ENCODE results near the gene SOCS1.
"Not testable (repeated sequence)": the region's sequence is repeated elsewhere in the genome, so short reads cannot be mapped to it uniquely, and the experiment has no call there.

SOCS1 gene

GRCh38 chr16:11255737-11256660 is at the start of gene SOCS1:
SOCS1 (minus strand) TSS chr16:11256204; CDS start chr16:11255478, 726 bp downstream.
- peak; percentile 91 for DNase-seq (ENCODE audit: low read depth)

DNA sequence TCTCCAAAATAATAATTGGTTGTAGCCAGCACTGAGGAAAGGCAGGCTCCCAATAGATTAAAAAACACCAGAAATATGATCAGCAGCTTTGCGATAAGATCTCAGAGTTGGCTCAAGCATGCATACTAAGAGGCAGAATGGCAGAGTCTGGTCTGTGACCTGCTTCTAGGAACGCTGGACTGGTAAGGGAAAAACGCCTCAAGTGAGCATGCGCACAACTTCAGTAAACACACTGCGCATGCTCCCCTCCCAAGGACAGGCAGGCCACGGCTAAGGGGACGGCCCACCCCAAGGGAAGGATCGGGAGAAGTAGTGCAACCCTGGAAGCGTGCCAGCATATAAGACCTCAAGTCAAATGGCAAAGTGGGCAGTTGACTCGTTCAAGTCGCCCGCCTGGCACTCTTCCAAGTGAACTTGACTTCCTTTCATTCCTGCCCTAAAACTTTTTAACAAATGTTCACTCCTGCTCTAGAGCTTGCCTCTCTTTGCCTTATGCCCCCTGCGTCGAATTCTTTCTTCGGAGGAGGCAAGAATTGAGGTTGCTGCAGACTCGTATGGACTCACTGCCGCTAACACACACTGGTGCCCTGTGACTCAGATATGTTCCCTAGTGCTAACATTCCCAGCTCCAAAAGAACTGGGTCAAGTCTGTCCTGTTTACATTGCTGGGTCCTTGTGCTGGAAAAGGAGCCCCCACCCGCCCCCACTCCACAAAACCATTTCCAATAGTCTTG is 47.6 kb upstream of the SOCS1 start:
- DNase-seq (ENCODE audit: low read depth) = no peak

DNA sequence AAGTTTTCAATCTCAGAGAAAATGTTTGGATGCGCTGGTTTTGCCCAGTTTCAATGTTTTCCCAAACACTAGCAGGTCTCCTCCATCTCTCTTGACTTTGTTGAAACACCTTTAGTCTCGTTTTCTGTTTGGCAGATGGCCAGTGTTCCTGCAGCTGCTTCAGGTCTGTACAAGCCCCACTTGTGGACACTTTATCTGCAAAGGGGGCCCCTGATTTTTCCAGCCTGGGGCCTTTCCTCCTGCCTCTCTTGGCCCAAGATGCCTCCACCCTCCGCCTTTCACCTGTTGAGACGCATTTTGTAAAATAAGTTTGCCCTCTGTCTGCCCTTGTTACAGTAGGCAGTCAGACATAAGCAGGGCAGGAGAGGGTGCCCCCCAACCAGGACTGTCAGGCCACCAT is 47.0 kb upstream of the SOCS1 start:
- no peak for DNase-seq (ENCODE audit: low read depth)

- no peak for DNase-seq (ENCODE audit: low read depth)
Measured at GRCh38 chr16:11301645-11302501, 45.9 kb upstream of the SOCS1 start.

DNA sequence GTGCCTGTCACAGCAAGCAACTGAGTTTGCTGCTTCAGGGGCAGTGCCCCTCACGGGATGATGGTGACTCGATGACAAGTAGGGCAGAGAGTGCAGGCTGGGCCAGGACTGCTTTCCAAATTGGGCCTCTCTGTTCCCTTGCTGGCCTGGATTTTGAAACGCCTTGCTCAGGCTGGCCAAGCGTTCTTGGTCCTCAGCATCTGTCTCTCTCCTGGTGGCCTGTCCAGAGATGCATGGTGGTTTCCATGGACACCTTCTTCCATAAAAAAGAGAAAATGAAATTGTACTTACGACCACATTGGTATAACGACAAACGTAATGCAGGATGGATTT is 44.5 kb upstream of the SOCS1 start:
- no peak for DNase-seq (ENCODE audit: low read depth)

- DNase-seq (ENCODE audit: low read depth) = no peak
Measured at GRCh38 chr16:11299865-11300559, 44.0 kb upstream of the SOCS1 start.

GRCh38 chr16:11298950-11299547 is 43.0 kb upstream of the SOCS1 start:
- not testable (repeated sequence) for DNase-seq (ENCODE audit: low read depth)

DNA sequence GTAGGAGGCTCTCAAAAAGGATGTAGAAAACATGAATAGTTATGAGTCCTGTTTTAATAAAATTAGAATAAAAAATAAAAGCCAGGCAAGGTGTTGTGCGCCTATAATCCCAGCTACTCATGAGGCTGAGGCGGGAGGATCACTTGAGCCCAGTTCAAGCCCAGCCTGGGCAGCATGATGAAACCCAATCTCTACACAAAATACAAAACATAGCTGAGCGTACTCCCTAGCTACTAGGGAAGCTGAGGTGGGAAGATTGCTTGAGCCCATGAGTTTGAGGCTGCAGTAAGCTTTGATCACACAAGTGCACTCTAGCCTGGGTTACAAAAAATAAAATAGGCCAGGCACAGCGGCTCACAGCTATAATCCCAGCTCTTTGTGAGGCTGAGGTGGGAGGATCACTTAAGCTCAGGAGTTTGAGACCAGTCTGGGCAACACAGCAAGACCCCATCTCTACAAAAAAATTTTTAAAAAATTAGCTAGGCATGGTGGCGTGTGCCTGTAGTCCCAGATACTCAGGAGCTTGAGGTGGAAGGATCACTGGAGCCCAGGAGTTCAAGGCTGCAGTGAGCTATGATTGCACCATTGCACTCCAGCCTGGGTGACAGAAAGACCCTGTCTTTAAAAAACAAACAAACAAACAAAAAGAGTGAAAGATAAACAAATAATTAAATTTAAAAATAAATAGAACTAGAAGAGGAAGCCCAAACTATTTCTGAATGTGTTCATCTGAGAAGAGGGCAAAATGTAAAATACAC is 42.3 kb upstream of the SOCS1 start:
- DNase-seq (ENCODE audit: low read depth) = no peak

GRCh38 chr16:11297492-11298142 is 41.6 kb upstream of the SOCS1 start:
- DNase-seq (ENCODE audit: low read depth) = peak; percentile 58

DNA sequence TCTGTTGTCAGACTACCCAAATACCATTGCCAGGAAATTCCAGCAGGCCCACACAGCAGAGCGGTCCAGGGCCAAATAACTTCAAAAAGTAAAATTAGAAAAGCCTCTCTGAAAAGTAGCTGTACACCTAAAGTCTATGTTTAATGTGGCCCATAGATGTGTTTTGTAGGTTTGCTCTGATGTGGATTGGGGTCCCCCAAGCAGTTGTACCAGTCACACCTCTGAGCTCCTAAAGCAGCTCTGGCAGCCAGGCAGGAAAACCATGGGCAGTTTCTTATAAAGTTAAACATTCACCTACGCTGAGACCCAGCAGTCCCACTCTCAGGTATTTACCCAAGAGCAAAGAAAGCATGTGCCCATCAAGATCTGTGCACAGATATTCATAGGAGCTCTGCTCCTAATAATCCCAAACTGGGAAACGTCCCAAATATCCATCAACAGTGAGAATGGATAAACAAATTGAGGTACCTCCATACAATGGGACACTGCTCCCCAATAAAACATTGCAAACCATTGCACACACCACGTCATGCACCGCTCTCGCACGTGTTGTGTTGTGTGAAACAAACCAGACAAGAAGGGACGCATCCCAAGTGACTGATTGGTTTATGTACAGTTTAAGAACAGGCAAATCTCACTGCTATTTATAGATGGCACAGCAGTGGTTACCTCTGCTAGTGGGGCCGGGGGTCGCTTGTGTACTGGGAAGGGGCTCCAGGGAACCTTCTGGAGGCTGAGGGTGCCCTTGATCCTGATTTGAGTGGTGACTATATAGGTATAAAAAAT is 40.9 kb upstream of the SOCS1 start:
- DNase-seq (ENCODE audit: low read depth) = no peak

DNA sequence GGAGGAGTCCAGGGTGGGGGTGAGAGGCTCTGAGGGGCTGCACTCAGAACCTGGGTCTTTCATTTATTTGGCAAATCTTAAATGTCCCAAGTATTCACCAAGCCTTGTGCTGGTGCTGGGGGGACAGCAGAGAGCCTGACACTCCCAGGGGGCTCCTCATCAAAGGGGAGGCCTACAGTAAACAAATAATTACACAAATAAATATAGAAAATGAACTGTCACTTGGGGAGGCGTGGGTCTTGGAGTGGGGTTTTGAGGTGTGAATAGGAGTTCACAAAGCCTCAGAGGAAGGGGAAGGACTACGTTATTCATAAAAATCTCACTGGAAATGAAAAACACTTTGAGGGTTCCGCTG is 40.3 kb upstream of the SOCS1 start:
- no peak for DNase-seq (ENCODE audit: low read depth)

- DNase-seq (ENCODE audit: low read depth) = no peak
Measured at GRCh38 chr16:11295672-11296071, 39.7 kb upstream of the SOCS1 start.

DNA sequence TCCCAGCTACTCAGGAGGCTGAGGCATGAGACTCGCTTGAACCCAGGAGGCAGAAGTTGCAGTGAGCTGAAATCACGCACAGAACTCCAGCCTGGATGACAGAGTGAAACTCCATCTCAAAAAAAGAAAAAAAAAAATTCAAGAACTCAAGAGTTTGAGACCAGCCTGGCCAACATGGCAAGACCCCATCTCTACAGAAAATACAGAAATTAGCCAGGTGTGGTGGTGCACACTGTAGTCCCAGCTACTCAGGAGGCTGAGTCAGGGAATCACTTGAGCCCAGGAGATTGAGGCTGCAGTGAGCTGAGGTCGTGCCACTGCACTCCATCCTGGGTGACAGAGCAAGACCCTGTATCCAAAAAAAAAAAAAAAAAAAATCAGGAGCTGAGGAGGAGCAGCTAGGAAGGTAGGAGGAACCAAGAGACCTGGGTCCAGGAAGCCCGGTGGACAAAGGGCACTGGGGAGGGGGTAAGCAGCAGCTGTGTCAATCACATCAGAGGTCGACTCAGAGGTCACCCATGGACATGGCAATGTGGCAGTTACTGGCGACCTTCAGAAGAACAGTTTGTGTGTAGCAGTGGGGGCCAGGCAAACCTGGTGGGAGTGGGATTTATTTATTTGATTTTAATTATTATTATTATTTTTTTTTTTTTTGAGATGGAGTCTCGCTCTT is 36.2 kb upstream of the SOCS1 start:
- no peak for DNase-seq (ENCODE audit: low read depth)

GRCh38 chr16:11291091-11291703 is 35.2 kb upstream of the SOCS1 start:
- no peak for DNase-seq (ENCODE audit: low read depth)

GRCh38 chr16:11290102-11290893 is 34.3 kb upstream of the SOCS1 start:
- DNase-seq (ENCODE audit: low read depth) = no peak

- DNase-seq (ENCODE audit: low read depth) = not testable (repeated sequence)
Measured at GRCh38 chr16:11289696-11290095, 33.7 kb upstream of the SOCS1 start.

- no peak for DNase-seq (ENCODE audit: low read depth)
Measured at GRCh38 chr16:11289202-11289601, 33.2 kb upstream of the SOCS1 start.
